Choroid plexus epithelial cell (primary cell): ENCODE results near the gene RIMKLA.

Source experiments
- DNase-seq: peaks from one replicate; pipeline ENCODE4 v3.0.0-alpha.2; 2010; ENCODE audit warnings: low read depth
- H3K4me3 ChIP-seq: 2 replicates; pipeline ENCODE4 v1.5.1; 2011; ENCODE audit warnings: low read depth, mild to moderate bottlenecking, control low read depth, low read length, moderate library complexity
- TF ChIP-seq, protein P1 (sequence below): conservative IDR thresholded peaks from 2 replicates; pipeline ENCODE4 v1.5.1; 2011; ENCODE audit warnings: low read depth, mild to moderate bottlenecking, control low read depth, inconsistent platforms, low read length, moderate library complexity

The RIMKLA gene

GRCh38 chr1:42427240-42427639, 46.6 kb downstream of the RIMKLA start:
- TF ChIP-seq, protein P1, sequence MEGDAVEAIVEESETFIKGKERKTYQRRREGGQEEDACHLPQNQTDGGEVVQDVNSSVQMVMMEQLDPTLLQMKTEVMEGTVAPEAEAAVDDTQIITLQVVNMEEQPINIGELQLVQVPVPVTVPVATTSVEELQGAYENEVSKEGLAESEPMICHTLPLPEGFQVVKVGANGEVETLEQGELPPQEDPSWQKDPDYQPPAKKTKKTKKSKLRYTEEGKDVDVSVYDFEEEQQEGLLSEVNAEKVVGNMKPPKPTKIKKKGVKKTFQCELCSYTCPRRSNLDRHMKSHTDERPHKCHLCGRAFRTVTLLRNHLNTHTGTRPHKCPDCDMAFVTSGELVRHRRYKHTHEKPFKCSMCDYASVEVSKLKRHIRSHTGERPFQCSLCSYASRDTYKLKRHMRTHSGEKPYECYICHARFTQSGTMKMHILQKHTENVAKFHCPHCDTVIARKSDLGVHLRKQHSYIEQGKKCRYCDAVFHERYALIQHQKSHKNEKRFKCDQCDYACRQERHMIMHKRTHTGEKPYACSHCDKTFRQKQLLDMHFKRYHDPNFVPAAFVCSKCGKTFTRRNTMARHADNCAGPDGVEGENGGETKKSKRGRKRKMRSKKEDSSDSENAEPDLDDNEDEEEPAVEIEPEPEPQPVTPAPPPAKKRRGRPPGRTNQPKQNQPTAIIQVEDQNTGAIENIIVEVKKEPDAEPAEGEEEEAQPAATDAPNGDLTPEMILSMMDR: no peak
- no peak for DNase-seq
- H3K4me3 ChIP-seq: no peak overlapping the region

GRCh38 chr1:42429603-42430002, 49.0 kb downstream of the RIMKLA start:
- TF ChIP-seq, protein P1: no peak
- no peak for DNase-seq
- H3K4me3 ChIP-seq: no peak overlapping the region

- DNase-seq: no peak
These were observed 49.9 kb downstream of the RIMKLA start for GRCh38 chr1:42430286-42431135.

GRCh38 chr1:42431514-42431913, 50.9 kb downstream of the RIMKLA start:
- DNase-seq: no peak
- H3K4me3 ChIP-seq: no peak overlapping the region
- TF ChIP-seq, protein P1: no peak

More at GRCh38 chr1:42430286-42431135, 49.9 kb downstream of the RIMKLA start:
- no peak overlapping the region for H3K4me3 ChIP-seq
- TF ChIP-seq, protein P1: no peak

GRCh38 chr1:42432714-42433113, 52.1 kb downstream of the RIMKLA start:
- H3K4me3 ChIP-seq: no peak overlapping the region
- TF ChIP-seq, protein P1: no peak
- DNase-seq: no peak

- no peak overlapping the region for H3K4me3 ChIP-seq
- no peak for DNase-seq
- TF ChIP-seq, protein P1: no peak
These were observed 52.8 kb downstream of the RIMKLA start for GRCh38 chr1:42433369-42433768.

DNA sequence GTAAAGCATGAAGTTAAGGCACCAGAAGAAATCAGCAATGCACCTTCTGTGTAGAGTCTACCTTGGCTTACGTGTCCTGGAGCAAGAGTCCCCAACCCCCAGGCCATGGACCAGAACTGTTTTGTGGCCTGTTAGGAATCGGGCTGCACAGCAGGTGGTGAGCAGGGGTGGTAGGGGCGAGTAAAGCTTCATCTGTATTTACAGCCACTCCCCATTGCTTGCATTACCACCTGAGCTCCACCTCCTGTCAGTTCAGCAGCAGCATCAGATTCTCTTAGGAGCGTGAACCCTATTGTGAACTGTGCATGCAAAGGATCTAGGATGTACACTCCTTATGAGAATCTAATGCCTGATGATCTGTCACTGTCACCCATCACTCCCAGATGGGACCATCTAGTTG, 53.7 kb downstream of the RIMKLA start:
- DNase-seq: no peak
- no peak overlapping the region for H3K4me3 ChIP-seq
- TF ChIP-seq, protein P1: no peak
